Measurements from ENCODE around the gene GUCA1A.

- TF ChIP-seq EZH2 (IDR thresholded peaks at IDR 0.05) = no peak
- TF ChIP-seq POLR2AphosphoS5 (IDR thresholded peaks at IDR 0.05; ENCODE audit: borderline replicate concordance, low read depth, low read length) = no peak
- TF ChIP-seq FOXP2 (optimal IDR thresholded peaks at IDR 0.05; ENCODE audit: control extremely low read depth, extremely low read length, insufficient read depth) = no peak
Measured at GRCh38 chr6:42125231-42125630, 47.9 kb upstream of the GUCA1A start.

All from SK-N-MC (cell line).